ENCODE results near the gene ADGRG2. TPM values are rescaled to one million over a fixed set of nuclear protein-coding genes. Genes with fewer than 3 reads are reported as not detected.

The ADGRG2 gene
- total RNA-seq, 1 experiment from 2014 or later: 0.22 TPM

GRCh38 chrX:18970465-18970864 is 151.8 kb downstream of the ADGRG2 start:
- no peak for DNase-seq
- Histone ChIP-seq H3K36me3 (no peaks in the 10 kb centered on the region), H3K27me3 (no peaks in the 10 kb centered on the region), H3K9me3 (replicated peaks) (0 out of 2 replicates have a peak, but pooled peaks cover 2% of the 10 kb centered on the region), H3K27ac (no peak overlapping the region), H3K4me3 (no peak overlapping the region), H3K4me1 (peaks cover 11% of the 10 kb centered on the region)

- H3K4me1 ChIP-seq: no peaks in the 10 kb centered on the region
- H3K27me3 ChIP-seq: no peaks in the 10 kb centered on the region
- no peak for DNase-seq
- H3K9me3 ChIP-seq (replicated peaks): no peaks in the 10 kb centered on the region
- H3K36me3 ChIP-seq: no peaks in the 10 kb centered on the region
- no peak overlapping the region for H3K27ac ChIP-seq
- no peak overlapping the region for H3K4me3 ChIP-seq
These were observed 155.6 kb downstream of the ADGRG2 start for GRCh38 chrX:18966624-18967023.

- Histone ChIP-seq H3K27me3 (no peaks in the 10 kb centered on the region), H3K4me1 (no peaks in the 10 kb centered on the region), H3K36me3 (no peaks in the 10 kb centered on the region), H3K9me3 (replicated peaks) (no peaks in the 10 kb centered on the region), H3K4me3 (no peak overlapping the region), H3K27ac (no peak overlapping the region)
- no peak for DNase-seq
These were observed 157.4 kb downstream of the ADGRG2 start for GRCh38 chrX:18964901-18965300.

GRCh38 chrX:18964026-18964425 is 158.2 kb downstream of the ADGRG2 start:
- no peaks in the 10 kb centered on the region for H3K27me3 ChIP-seq
- no peaks in the 10 kb centered on the region for H3K9me3 ChIP-seq (replicated peaks)
- H3K27ac ChIP-seq: no peak overlapping the region
- no peak for DNase-seq
- H3K36me3 ChIP-seq: no peaks in the 10 kb centered on the region
- H3K4me3 ChIP-seq: no peak overlapping the region
- H3K4me1 ChIP-seq: no peaks in the 10 kb centered on the region

GRCh38 chrX:18962329-18962728 is 159.9 kb downstream of the ADGRG2 start:
- Histone ChIP-seq H3K36me3 (no peaks in the 10 kb centered on the region), H3K27me3 (no peaks in the 10 kb centered on the region), H3K27ac (no peak overlapping the region), H3K4me3 (no peak overlapping the region), H3K9me3 (replicated peaks) (no peaks in the 10 kb centered on the region), H3K4me1 (no peaks in the 10 kb centered on the region)
- no peak for DNase-seq

GRCh38 chrX:18961686-18962085 is 160.6 kb downstream of the ADGRG2 start:
- no peak for DNase-seq
- no peak overlapping the region for H3K27ac ChIP-seq

GRCh38 chrX:18956303-18957032 is 165.8 kb downstream of the ADGRG2 start:
- H3K9me3 ChIP-seq (replicated peaks): no peaks in the 10 kb centered on the region
- H3K36me3 ChIP-seq: no peaks in the 10 kb centered on the region
- H3K27me3 ChIP-seq: no peaks in the 10 kb centered on the region
- no peak for DNase-seq
- no peak overlapping the region for H3K4me3 ChIP-seq
- no peak overlapping the region for H3K27ac ChIP-seq
- H3K4me1 ChIP-seq: no peaks in the 10 kb centered on the region

More at GRCh38 chrX:18961686-18962085, 160.6 kb downstream of the ADGRG2 start:
- Histone ChIP-seq H3K4me3 (no peak overlapping the region), H3K36me3 (no peaks in the 10 kb centered on the region), H3K4me1 (no peaks in the 10 kb centered on the region), H3K9me3 (replicated peaks) (no peaks in the 10 kb centered on the region), H3K27me3 (no peaks in the 10 kb centered on the region)

- Histone ChIP-seq H3K27ac (no peak overlapping the region), H3K4me1 (no peaks in the 10 kb centered on the region), H3K4me3 (no peak overlapping the region), H3K27me3 (no peaks in the 10 kb centered on the region), H3K9me3 (replicated peaks) (no peaks in the 10 kb centered on the region), H3K36me3 (no peaks in the 10 kb centered on the region)
- no peak for DNase-seq
These were observed 166.6 kb downstream of the ADGRG2 start for GRCh38 chrX:18955676-18956075.

- Histone ChIP-seq H3K27ac (no peak overlapping the region), H3K36me3 (peaks cover 6% of the 10 kb centered on the region), H3K27me3 (no peaks in the 10 kb centered on the region), H3K4me3 (no peak overlapping the region), H3K4me1 (no peaks in the 10 kb centered on the region), H3K9me3 (replicated peaks) (no peaks in the 10 kb centered on the region)
- no peak for DNase-seq
These were observed 171.2 kb downstream of the ADGRG2 start for GRCh38 chrX:18951032-18951431.

- Histone ChIP-seq H3K27ac (no peak overlapping the region), H3K4me3 (no peak overlapping the region), H3K4me1 (no peaks in the 10 kb centered on the region), H3K9me3 (replicated peaks) (no peaks in the 10 kb centered on the region), H3K36me3 (peaks cover 6% of the 10 kb centered on the region), H3K27me3 (no peaks in the 10 kb centered on the region)
- no peak for DNase-seq
These were observed 172.3 kb downstream of the ADGRG2 start for GRCh38 chrX:18949944-18950301.

GRCh38 chrX:18949291-18949943 is 172.9 kb downstream of the ADGRG2 start:
- Histone ChIP-seq H3K27ac (no peak overlapping the region), H3K4me1 (no peaks in the 10 kb centered on the region), H3K27me3 (no peaks in the 10 kb centered on the region), H3K36me3 (peaks cover 6% of the 10 kb centered on the region), H3K4me3 (no peak overlapping the region), H3K9me3 (replicated peaks) (no peaks in the 10 kb centered on the region)
- no peak for DNase-seq

- Histone ChIP-seq H3K27me3 (no peaks in the 10 kb centered on the region), H3K27ac (no peak overlapping the region), H3K9me3 (replicated peaks) (no peaks in the 10 kb centered on the region), H3K4me1 (no peaks in the 10 kb centered on the region), H3K4me3 (no peak overlapping the region), H3K36me3 (peaks cover 6% of the 10 kb centered on the region)
- DNase-seq: no peak
These were observed 175.7 kb downstream of the ADGRG2 start for GRCh38 chrX:18946611-18947010.

- no peaks in the 10 kb centered on the region for H3K4me1 ChIP-seq
- no peaks in the 10 kb centered on the region for H3K27me3 ChIP-seq
- H3K36me3 ChIP-seq: peaks cover 6% of the 10 kb centered on the region
- no peak overlapping the region for H3K27ac ChIP-seq
- no peaks in the 10 kb centered on the region for H3K9me3 ChIP-seq (replicated peaks)
- H3K4me3 ChIP-seq: no peak overlapping the region
- no peak for DNase-seq
These were observed 176.1 kb downstream of the ADGRG2 start for GRCh38 chrX:18946157-18946556.

GRCh38 chrX:18945483-18945882 is 176.8 kb downstream of the ADGRG2 start:
- Histone ChIP-seq H3K9me3 (replicated peaks) (no peaks in the 10 kb centered on the region), H3K27me3 (no peaks in the 10 kb centered on the region), H3K4me1 (no peaks in the 10 kb centered on the region), H3K27ac (no peak overlapping the region), H3K36me3 (peaks cover 10% of the 10 kb centered on the region), H3K4me3 (no peak overlapping the region)
- DNase-seq: no peak

GRCh38 chrX:18944482-18944881 is 177.8 kb downstream of the ADGRG2 start:
- no peaks in the 10 kb centered on the region for H3K27me3 ChIP-seq
- H3K27ac ChIP-seq: no peak overlapping the region
- peaks cover 10% of the 10 kb centered on the region for H3K36me3 ChIP-seq
- DNase-seq: no peak
- H3K9me3 ChIP-seq (replicated peaks): no peaks in the 10 kb centered on the region
- H3K4me3 ChIP-seq: no peak overlapping the region
- H3K4me1 ChIP-seq: no peaks in the 10 kb centered on the region

GRCh38 chrX:18941896-18942295 is 180.4 kb downstream of the ADGRG2 start:
- H3K4me3 ChIP-seq: no peak overlapping the region
- no peaks in the 10 kb centered on the region for H3K4me1 ChIP-seq
- H3K27ac ChIP-seq: no peak overlapping the region
- no peaks in the 10 kb centered on the region for H3K9me3 ChIP-seq (replicated peaks)
- H3K27me3 ChIP-seq: no peaks in the 10 kb centered on the region
- H3K36me3 ChIP-seq: peaks cover 4% of the 10 kb centered on the region
- no peak for DNase-seq

All from SJCRH30 (cell line).